Endothelial cell of umbilical vein (primary cell): Measurements from ENCODE around the gene DAB1. TPM values are rescaled to one million over a fixed set of nuclear protein-coding genes. Genes with fewer than 3 reads are reported as not detected.

Experiments
- BruUV-seq: library from RNA; stranded (reverse); fragments of 400-500 nt; replicated peaks from 2 replicates; lab custom pipeline; 2021; lab: Mats Ljungman, UMichigan
- CTCF ChIA-PET: fragments of 300-600, 350-600 bp; sonication (Branson Sonifier 250); formaldehyde crosslinking; loops from one replicate; lab custom pipeline; 2021; ENCODE audit warnings: antibody characterized with exemption, inconsistent platforms; lab: Charles Lee
- POLR2A ChIA-PET: fragments of 300-600, 350-600 bp; sonication (Branson Sonifier 250); formaldehyde crosslinking; loops from one replicate; lab custom pipeline; 2021; ENCODE audit warnings: antibody characterized with exemption, inconsistent platforms; lab: Charles Lee
- DNase-seq: peaks from one replicate; pipeline ENCODE4 v3.0.0-alpha.2; 2011; ENCODE audit warnings: low read depth, low spot score
- FAIRE-seq: peaks from 2 replicates; lab custom pipeline; 2011; peaks lifted over from hg19 to GRCh38; lab: Jason Lieb, UNC
- H2AFZ ChIP-seq: 2 replicates; pipeline ENCODE4 v1.6.0; 2012; ENCODE audit warnings: low read depth, low read length, control low read depth, inconsistent platforms
- H3K27ac ChIP-seq: 2 replicates; pipeline ENCODE4 v1.5.1; 2011; ENCODE audit warnings: low read depth, mild to moderate bottlenecking, control low read depth, low read length, moderate library complexity; ENCODE audit not compliant: insufficient read depth
- H3K27me3 ChIP-seq, 2 experiments: 2 replicates each; pipeline versions ENCODE4 v1.6.0 to v1.6.1; 2011; ENCODE audit warnings: low read length in 2 of 2, mixed read lengths in 1 of 2; ENCODE audit not compliant: control insufficient read depth in 2 of 2, insufficient read depth in 2 of 2
- H3K36me3 ChIP-seq, 2 experiments: 2 replicates in 1 of 2; 3 replicates in 1 of 2; pipeline ENCODE4 v1.5.1; 2011; ENCODE audit warnings: low read length in 2 of 2, mild to moderate bottlenecking in 1 of 2, moderate library complexity in 1 of 2; ENCODE audit not compliant: control insufficient read depth in 2 of 2, insufficient read depth in 2 of 2; ENCODE audit errors: extremely low read depth in 1 of 2
- H3K4me1 ChIP-seq: 3 replicates; pipeline ENCODE4 v1.5.1; 2011; ENCODE audit warnings: mild to moderate bottlenecking, low read length; ENCODE audit not compliant: control insufficient read depth, insufficient read depth; ENCODE audit errors: extremely low read depth
- H3K4me2 ChIP-seq: 2 replicates; pipeline ENCODE4 v1.6.1; 2011; ENCODE audit warnings: low read length, control low read depth, mixed read lengths; ENCODE audit not compliant: insufficient read depth
- H3K4me3 ChIP-seq, 3 experiments: fragments of 200-600 bp in 1 of 3; sonication (generic), shearing (Covaris generic) in 1 of 3; replicated peaks in 1 of 3; 2 replicates each; pipeline ENCODE4 v1.5.1; 2011 to 2016; ENCODE audit warnings: control low read depth in 3 of 3, low read length in 3 of 3, mild to moderate bottlenecking in 2 of 3, inconsistent platforms in 1 of 3, low read depth in 1 of 3, moderate library complexity in 1 of 3; ENCODE audit not compliant: insufficient read depth in 1 of 3
- H3K79me2 ChIP-seq: 2 replicates; pipeline ENCODE4 v1.6.0; 2012; ENCODE audit warnings: low read length, inconsistent platforms; ENCODE audit not compliant: control insufficient read depth, insufficient read depth
- H3K9ac ChIP-seq: replicated peaks from 2 replicates; pipeline ENCODE3; 2011; ENCODE audit warnings: low read length, control low read depth; ENCODE audit not compliant: insufficient read depth; ENCODE audit errors: extremely low read depth
- H3K9me1 ChIP-seq: replicated peaks from 3 replicates; pipeline ENCODE4 v1.6.0; 2011; ENCODE audit warnings: mild to moderate bottlenecking, low read length; ENCODE audit not compliant: control insufficient read depth, insufficient read depth; ENCODE audit errors: extremely low read depth
- H3K9me3 ChIP-seq: replicated peaks from 2 replicates; pipeline ENCODE4 v1.5.1; 2012; ENCODE audit warnings: low read length, inconsistent platforms; ENCODE audit not compliant: control insufficient read depth, insufficient read depth
- H4K20me1 ChIP-seq: replicated peaks from 2 replicates; pipeline ENCODE3; 2011; ENCODE audit warnings: mild to moderate bottlenecking, low read length; ENCODE audit not compliant: control insufficient read depth, insufficient read depth; ENCODE audit errors: extremely low read depth
- CTCF ChIP-seq, 2 donors: IDR thresholded peaks; 1 replicate in 1 of 2; 2 replicates in 1 of 2; pipeline ENCODE4 v1.5.1; 2011; ENCODE audit warnings: low read length in 2 of 2, mild to moderate bottlenecking in 2 of 2, moderate library complexity in 2 of 2, control low read depth in 1 of 2, inconsistent platforms in 1 of 2, low read depth in 1 of 2; ENCODE audit not compliant: insufficient read depth in 1 of 2; ENCODE audit errors: extremely low read depth in 1 of 2
- EZH2 ChIP-seq: IDR thresholded peaks from 2 replicates; pipeline ENCODE4 v1.6.1; 2012; ENCODE audit warnings: borderline replicate concordance, low read depth, mild to moderate bottlenecking, moderate library complexity, low read length, inconsistent platforms; ENCODE audit not compliant: severe bottlenecking
- FOS ChIP-seq: IDR thresholded peaks from 2 replicates; pipeline ENCODE4 v1.6.1; 2011; ENCODE audit warnings: mild to moderate bottlenecking, low read length, moderate library complexity, borderline replicate concordance; ENCODE audit not compliant: insufficient read depth
- GATA2 ChIP-seq: IDR thresholded peaks from 2 replicates; pipeline ENCODE4 v1.7.0; 2011; ENCODE audit warnings: low read depth, mild to moderate bottlenecking, moderate library complexity, mixed read lengths, low read length; ENCODE audit not compliant: insufficient read length, insufficient read depth
- JUN ChIP-seq: IDR thresholded peaks from 2 replicates; pipeline ENCODE4 v1.6.1; 2011; ENCODE audit warnings: borderline replicate concordance, low read depth; ENCODE audit not compliant: insufficient read length, insufficient read depth
- MAX ChIP-seq: IDR thresholded peaks from 2 replicates; pipeline ENCODE4 v1.6.1; 2011; ENCODE audit not compliant: insufficient read depth, insufficient read length
- MYC ChIP-seq: IDR thresholded peaks from one replicate; pipeline ENCODE4 v1.6.1; 2011; ENCODE audit warnings: mild to moderate bottlenecking, low read depth, low read length
- POLR2A ChIP-seq: IDR thresholded peaks from 2 replicates; pipeline ENCODE4 v1.6.1; 2012; ENCODE audit warnings: low read depth, mild to moderate bottlenecking, control low read depth, low read length
- POLR2AphosphoS5 ChIP-seq: IDR thresholded peaks from 2 replicates; pipeline ENCODE4 v1.6.1; 2012; ENCODE audit warnings: low read depth, mild to moderate bottlenecking, control low read depth, low read length, moderate library complexity; ENCODE audit not compliant: insufficient read depth
- dilution Hi-C: fragments of 300-500 bp; cut with MboI; formaldehyde crosslinking; loops from one replicate; pipeline ENCODE4 v1.15.0; 2019; ENCODE audit warnings: low sequenced_read_pairs; ENCODE audit not compliant: extremely low pct_ligation_motif_present
- intact Hi-C: fragments of 100-400 bp; cut with micrococcal nuclease; formaldehyde crosslinking; loops from one replicate; pipeline ENCODE4 v1.10.0; 2022
- polyA plus RNA-seq, 4 experiments: library from polyadenylated mRNA; depleted of rRNA in 3 of 4; stranded (reverse) in 3 of 4; unstranded in 1 of 4; fragments of >200 nt; gene quantifications; 2 replicates each; pipeline versions ENCODE4 v1.2.1 to v1.2.3, GENCODE V29; 2011 to 2012; ENCODE audit warnings: missing spikeins in 1 of 4
- total RNA-seq: library from RNA; stranded (reverse); gene quantifications from 2 replicates; pipeline ENCODE4 v1.2.3, GENCODE V29; 2021

Gene DAB1
- total and polyA plus RNA-seq, 2 donors (not counting 3 experiments of a cell fraction or from before 2014, with no cell fraction given): not detected

DNA sequence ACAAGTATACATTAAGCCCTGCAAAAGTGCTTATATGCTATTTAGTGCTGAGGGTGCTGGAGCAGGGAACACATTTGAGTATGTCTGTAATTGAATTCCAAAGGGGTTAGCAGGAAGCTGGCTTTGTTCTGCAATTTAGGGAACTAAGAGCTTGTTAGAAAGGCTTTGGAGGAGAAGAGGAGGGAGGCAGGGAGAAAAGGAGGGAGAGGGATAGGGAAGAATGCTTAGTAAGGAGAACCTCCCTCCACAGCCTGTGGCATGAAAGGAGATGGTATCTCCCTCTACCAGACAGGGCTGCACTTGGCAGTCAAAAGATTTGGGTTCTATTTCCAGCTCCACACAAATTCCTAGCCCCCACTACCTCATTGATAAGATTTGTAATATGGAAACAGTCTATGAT is 217.8 kb downstream of the DAB1 start:
- TF ChIP-seq POLR2AphosphoS5 (no peak), MYC (no peak), FOS (no peak), GATA2 (no peak), MAX (no peak), CTCF (IDR thresholded peaks at IDR 0.05; ENCODE audit: extremely low read depth in 1 of 2, insufficient read depth in 1 of 2, low read depth in 1 of 2, low read length in 2 of 2) (no peak), POLR2A (no peak), EZH2 (no peak), JUN (no peak)
- DNase-seq: no peak
- ChIA-PET CTCF (no interaction called here), POLR2A (no interaction called here)
- H2AFZ ChIP-seq: no peak overlapping the region
- no peaks in the 10 kb centered on the region for H3K27me3 ChIP-seq
- no peaks in the 10 kb centered on the region for H3K36me3 ChIP-seq
- no peaks in the 10 kb centered on the region for H3K79me2 ChIP-seq
- H3K9me3 ChIP-seq: no peaks in the 10 kb centered on the region
- no peak overlapping the region for H3K27ac ChIP-seq
- no peaks in the 10 kb centered on the region for H3K9me1 ChIP-seq
- no peaks in the 10 kb centered on the region for H3K4me1 ChIP-seq
- no TSS peak for BruUV-seq
- H3K9ac ChIP-seq: no peak overlapping the region
- intact Hi-C loops: no loop called here
- H3K4me3 ChIP-seq: no peak overlapping the region
- H3K4me2 ChIP-seq: no peak overlapping the region
- dilution Hi-C loops: no loop called here
- H4K20me1 ChIP-seq: no peaks in the 10 kb centered on the region
- FAIRE-seq: no peak
